ENCODE results near the gene LRRN4. TPM values are rescaled to one million over a fixed set of nuclear protein-coding genes. Genes with fewer than 3 reads are reported as not detected.

LRRN4 gene
- polyA plus RNA-seq (ENCODE audit: insufficient read length in 12 of 12), result under 1 TPM in 10 of 12 donors, not detected in 2; 0.08 to 0.28 (median 0.20) TPM
- long read RNA-seq, donor 1, result 0 reads
- long read RNA-seq, donor 2, result 0 reads
- long read RNA-seq, donor 3, result 0 reads
- long read RNA-seq, donor 4, result 0 reads
- long read RNA-seq, donor 5, result 0 reads
- long read RNA-seq, donor 6, result 0 reads
- long read RNA-seq, donor 7, result 0 reads
- long read RNA-seq, donor 8, result 0 reads
- long read RNA-seq, donor 9, result 0 reads
- long read RNA-seq, donor 10, result 0 reads
- long read RNA-seq, donor 11, result 0 reads

- DNase-seq, result no peak
Observed at GRCh38 chr20:6053776-6054688, at the start of gene LRRN4. LRRN4 (minus strand) TSS chr20:6054060; CDS start chr20:6052799, 1,261 bp downstream.

GRCh38 chr20:6103301-6103700 lies 49.4 kb upstream of the LRRN4 start:
- no peak for DNase-seq

DNA sequence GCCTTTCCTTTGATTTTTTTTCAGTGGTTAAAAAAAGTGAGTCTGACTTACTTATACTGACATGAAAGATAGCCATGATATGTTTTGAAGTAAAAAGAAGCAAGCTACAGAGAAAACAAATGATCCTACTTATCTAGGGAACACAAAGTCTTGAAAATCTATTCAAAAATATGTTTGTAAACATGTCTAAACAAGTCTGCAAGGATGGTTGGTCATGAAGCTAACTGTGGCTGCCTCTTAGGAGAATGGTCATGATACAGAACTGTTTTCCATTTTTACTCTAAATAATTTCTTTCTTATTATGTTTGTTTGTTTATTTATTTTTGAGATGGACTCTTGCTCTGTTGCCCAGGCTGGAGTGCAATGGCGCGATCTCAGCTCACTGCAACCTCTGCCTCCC lies 47.5 kb upstream of the LRRN4 start:
- no peak for DNase-seq

GRCh38 chr20:6100246-6100645 lies 46.4 kb upstream of the LRRN4 start:
- DNase-seq, result no peak

DNA sequence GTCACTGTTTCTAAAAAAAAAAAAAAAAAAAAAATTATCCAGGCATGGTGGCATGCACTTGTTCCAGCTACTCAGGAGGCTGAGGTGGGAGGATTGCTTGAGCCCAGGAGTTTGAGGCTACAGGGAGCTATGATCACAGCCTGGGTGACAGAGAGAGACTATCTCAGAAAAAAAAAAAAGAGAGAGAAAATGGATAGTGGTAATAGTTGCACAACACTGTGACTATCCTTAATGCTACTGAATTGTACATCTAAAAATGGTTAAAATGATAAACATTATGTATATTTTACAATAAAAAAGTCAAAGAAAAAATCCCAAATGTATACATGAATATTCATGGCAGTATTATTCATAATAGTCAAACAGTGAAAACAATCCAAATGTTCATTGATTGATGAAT lies 46.0 kb upstream of the LRRN4 start:
- DNase-seq, result no peak

DNA sequence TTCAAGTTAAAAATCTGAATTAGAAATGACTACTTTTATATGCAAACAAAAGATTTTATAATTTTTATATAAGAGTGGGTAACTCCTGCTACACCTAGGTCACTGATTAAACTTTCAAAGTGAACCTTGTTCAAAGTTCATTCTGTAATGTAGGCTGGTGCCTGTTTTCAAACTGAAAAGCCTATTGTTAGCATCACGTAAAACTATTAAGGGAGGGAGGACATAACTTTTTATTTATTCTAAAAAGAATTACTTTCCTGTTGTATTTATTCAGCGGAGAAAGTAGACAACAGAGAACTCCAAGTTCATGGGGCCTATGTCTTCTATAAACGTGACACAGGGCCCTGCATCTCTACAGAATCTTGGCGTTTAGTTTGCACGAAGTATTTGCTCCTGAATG lies 41.5 kb upstream of the LRRN4 start:
- DNase-seq, result no peak

DNA sequence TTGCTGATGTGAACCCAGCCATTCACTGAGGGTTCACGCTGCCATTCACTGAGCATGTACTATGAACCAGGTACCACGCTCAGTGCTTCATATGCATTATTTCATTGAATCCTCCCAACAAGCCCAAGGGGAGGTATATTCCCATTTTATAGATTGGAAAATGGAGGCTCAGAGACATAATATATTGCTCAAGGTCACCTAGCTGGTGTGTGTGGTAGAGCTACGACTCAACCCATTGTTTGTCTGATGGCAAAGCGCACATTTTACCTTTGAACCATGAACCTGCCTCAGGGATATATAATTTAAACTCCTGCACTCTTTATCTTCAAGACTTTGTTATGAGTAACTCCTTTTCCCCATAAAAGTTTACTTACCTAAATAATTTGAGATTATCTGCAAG lies 40.7 kb upstream of the LRRN4 start:
- DNase-seq, result no peak

GRCh38 chr20:6094063-6094462 lies 40.2 kb upstream of the LRRN4 start:
- DNase-seq, result no peak

GRCh38 chr20:6091661-6092060 lies 37.8 kb upstream of the LRRN4 start:
- no peak for DNase-seq

DNA sequence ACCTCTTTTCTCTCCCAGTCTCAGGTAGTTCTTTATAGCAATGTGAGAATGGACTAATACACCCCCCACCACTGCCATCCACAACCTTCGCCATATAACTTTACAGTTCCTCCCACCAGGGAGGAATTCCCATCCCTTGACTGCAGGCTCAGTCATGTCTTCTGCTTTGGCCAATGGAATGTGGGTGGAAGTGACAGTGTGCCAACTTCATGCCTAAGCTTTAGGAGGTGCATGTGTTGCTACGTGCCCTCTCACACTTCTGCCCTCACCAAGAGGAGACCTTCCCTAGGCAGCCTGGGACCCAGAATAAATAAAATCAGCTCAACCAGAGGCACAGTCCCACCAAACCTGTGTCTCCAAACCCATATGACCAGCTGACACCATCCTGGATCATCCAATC lies 33.0 kb upstream of the LRRN4 start:
- no peak for DNase-seq

GRCh38 chr20:6083926-6084325 lies 30.1 kb upstream of the LRRN4 start:
- no peak for DNase-seq

DNA sequence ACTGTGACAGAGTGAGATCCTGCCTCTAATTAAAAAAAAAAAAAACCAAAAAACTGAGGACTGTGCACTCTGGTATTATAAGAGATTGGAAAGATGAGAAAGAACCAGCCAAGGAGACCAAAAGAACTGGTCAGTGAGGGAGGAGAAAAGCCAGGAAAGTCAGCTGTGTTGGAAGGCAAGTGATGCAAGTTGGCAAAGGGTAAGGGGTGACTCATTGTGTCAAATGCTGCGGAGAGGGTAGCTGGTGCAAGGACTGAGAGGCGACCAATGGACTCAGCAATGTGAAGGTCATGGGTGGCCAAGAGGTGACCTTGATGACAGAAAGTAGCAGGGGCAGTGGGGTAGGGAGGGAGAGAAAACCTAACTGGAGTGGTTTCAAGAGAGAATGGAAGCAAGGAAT lies 27.4 kb upstream of the LRRN4 start:
- no peak for DNase-seq

DNA sequence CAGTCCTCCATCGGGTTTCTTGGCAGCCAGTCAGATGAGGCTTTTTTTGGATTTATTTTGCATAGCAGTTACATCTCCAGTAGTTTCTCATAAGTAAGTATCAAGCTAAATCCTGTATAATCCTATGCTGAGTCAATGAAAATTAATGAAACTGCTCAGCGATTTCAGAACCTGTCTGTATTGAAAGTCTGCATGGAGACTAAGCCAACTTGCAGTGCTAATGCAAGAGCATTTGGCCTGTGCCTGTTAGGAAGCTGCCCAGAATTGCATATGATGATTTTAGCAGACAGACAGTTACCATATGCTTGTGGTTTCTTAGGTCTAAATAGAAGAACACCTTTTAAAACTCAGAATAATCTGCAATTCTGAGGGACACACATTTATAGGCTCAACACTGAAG lies 25.2 kb upstream of the LRRN4 start:
- peak; percentile 65 for DNase-seq

- peak; percentile 72 for DNase-seq
Observed at GRCh38 chr20:6075428-6076219, 21.8 kb upstream of the LRRN4 start.

GRCh38 chr20:6074784-6075183 lies 20.9 kb upstream of the LRRN4 start:
- no peak for DNase-seq

GRCh38 chr20:6074145-6074561 lies 20.3 kb upstream of the LRRN4 start:
- no peak for DNase-seq

DNA sequence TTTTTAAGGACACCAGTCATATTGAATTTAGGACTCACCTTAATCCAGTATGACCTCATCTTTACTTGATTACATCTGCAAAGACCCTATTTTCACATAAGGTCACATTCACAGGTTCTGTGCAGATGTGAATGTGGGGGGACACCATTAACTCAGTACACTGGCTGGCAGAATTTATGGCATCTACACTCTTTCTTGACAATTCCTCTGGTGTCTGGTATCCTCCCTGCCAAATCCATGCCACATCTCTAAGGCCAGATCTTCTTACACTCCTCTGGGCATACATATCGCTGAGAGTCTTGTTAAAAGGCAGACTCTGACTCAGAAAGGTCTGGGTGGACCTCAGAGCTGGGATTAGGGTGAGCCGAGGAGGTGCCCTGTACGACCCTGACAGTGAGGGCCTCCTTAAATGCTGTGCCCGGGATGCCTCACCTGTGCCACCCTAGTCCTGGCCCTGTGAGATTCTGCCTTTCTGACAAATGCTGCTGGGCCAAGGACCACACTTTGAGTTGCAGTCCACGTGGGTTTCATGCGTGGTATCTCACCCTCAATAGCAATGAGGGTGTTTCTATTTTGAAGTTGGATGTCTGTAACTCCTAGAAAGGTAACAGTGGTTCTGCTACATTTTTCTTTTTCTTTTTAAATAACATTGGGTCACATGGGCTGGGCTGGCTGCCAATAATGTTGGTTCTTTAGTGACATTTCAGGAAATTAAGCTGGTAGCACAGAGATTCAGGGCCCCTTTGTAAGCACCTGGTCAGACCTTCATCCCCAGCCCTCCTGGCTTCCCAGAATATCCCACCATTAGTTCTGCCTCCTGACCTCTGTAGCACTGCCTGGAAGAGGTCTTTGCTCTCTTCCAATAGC lies 17.2 kb upstream of the LRRN4 start:
- no peak for DNase-seq

DNA sequence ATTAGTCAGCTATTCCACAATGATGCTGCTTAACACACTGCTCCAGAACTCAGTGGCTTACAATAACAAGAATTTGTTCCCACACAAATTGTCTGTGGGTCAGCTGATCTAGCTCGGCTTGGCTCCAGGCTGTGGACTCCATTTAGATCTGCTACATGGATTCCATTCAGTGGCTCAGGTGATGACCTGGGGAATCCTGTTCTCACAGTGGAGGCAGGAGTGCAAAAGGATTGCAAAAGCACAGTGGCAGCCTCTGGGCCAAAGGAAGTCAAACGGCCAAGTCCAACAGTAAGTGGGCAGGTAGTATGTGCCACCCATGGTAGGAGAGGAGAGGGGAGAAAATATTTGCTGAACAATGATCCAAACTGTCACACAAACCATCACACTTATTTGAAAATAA lies 15.8 kb upstream of the LRRN4 start:
- no peak for DNase-seq

- DNase-seq, result no peak
Observed at GRCh38 chr20:6067763-6068318, 14.0 kb upstream of the LRRN4 start.

- no peak for DNase-seq
Observed at GRCh38 chr20:6066582-6066981, 12.7 kb upstream of the LRRN4 start.

DNA sequence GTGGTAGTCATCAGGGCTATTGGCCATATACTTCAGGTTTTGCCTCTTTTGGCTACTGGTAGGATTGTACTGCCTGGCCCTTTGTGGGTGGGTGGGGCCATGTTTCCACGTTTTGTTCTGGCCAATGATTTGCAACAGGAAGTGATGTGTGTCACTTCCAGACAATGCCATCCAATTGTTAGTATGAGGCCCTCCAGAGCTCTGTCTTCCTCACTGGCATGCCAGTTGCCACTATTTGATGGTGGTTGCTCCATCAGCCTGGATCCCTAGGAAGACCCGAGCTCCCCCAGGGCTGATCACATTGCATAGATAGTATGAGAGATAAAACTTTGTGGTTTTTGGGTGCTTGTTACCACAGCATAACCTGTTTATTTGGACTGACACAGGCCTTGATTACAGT lies 7.7 kb upstream of the LRRN4 start:
- no peak for DNase-seq

All from muscle of arm (tissue), 14 donors.